Mesenchymal stem cell (in vitro differentiated cells and primary cell): ENCODE results near the gene PAX5.

Experiments used
- DNase-seq: peaks from one replicate; pipeline ENCODE4 v3.0.0-alpha.2; 2013
- H2AFZ ChIP-seq: one replicate; pipeline ENCODE4 v1.6.1; 2013; ENCODE audit warnings: low read depth, mild to moderate bottlenecking, control low read depth, inconsistent platforms, low read length, moderate library complexity
- H2AK5ac ChIP-seq: 2 replicates; pipeline ENCODE4 v1.6.1; 2013; ENCODE audit warnings: low read length, moderate library complexity, mild to moderate bottlenecking, inconsistent platforms; ENCODE audit not compliant: severe bottlenecking
- H2BK120ac ChIP-seq: one replicate; pipeline ENCODE4 v1.6.1; 2013; ENCODE audit warnings: low read depth, mild to moderate bottlenecking, inconsistent platforms, low read length, moderate library complexity
- H2BK12ac ChIP-seq, 2 experiments: one replicate each; pipeline ENCODE4 v1.6.1; 2013; ENCODE audit warnings: inconsistent platforms in 2 of 2, low read length in 2 of 2, mild to moderate bottlenecking in 2 of 2, moderate library complexity in 2 of 2, control low read depth in 1 of 2
- H2BK15ac ChIP-seq: one replicate; pipeline ENCODE4 v1.6.1; 2013; ENCODE audit warnings: mild to moderate bottlenecking, low read depth, inconsistent platforms; ENCODE audit not compliant: poor library complexity, severe bottlenecking
- H2BK5ac ChIP-seq: 2 replicates; pipeline ENCODE4 v1.6.1; 2013; ENCODE audit warnings: low read depth, mild to moderate bottlenecking, low read length, control low read depth, inconsistent platforms; ENCODE audit not compliant: poor library complexity, severe bottlenecking
- H3K14ac ChIP-seq, 2 experiments: one replicate each; pipeline ENCODE4 v1.6.1; 2013; ENCODE audit warnings: inconsistent platforms in 2 of 2, low read length in 2 of 2, control low read depth in 1 of 2, mild to moderate bottlenecking in 1 of 2, moderate library complexity in 1 of 2
- H3K18ac ChIP-seq, 2 experiments: one replicate each; pipeline ENCODE4 v1.6.1; 2013; ENCODE audit warnings: inconsistent platforms in 2 of 2, low read length in 2 of 2, control low read depth in 1 of 2, low read depth in 1 of 2, mild to moderate bottlenecking in 1 of 2
- H3K23ac ChIP-seq, 2 experiments: one replicate each; pipeline ENCODE4 v1.6.1; 2013; ENCODE audit warnings: inconsistent platforms in 2 of 2, low read length in 2 of 2, mild to moderate bottlenecking in 2 of 2, moderate library complexity in 2 of 2, control low read depth in 1 of 2
- H3K27ac ChIP-seq: 2 replicates; pipeline ENCODE4 v1.5.1; 2013; ENCODE audit warnings: mild to moderate bottlenecking, moderate library complexity, low read length, control low read depth, inconsistent platforms; ENCODE audit not compliant: poor library complexity, severe bottlenecking
- H3K27me3 ChIP-seq, 2 experiments: 2 replicates each; pipeline versions ENCODE4 v1.6.1 to v1.7.0; 2013; ENCODE audit warnings: low read length in 2 of 2, mild to moderate bottlenecking in 2 of 2, moderate library complexity in 2 of 2, control low read depth in 1 of 2, inconsistent platforms in 1 of 2; ENCODE audit not compliant: control insufficient read depth in 1 of 2, insufficient read depth in 1 of 2
- H3K36me3 ChIP-seq, 2 experiments: 2 replicates each; pipeline versions ENCODE4 v1.6.1 to v1.7.0; 2013; ENCODE audit warnings: low read length in 2 of 2, control low read depth in 1 of 2, inconsistent platforms in 1 of 2, low read depth in 1 of 2, mild to moderate bottlenecking in 1 of 2; ENCODE audit not compliant: insufficient read depth in 2 of 2, control insufficient read depth in 1 of 2
- H3K4ac ChIP-seq, 2 experiments: one replicate each; pipeline ENCODE4 v1.6.1; 2013; ENCODE audit warnings: inconsistent platforms in 2 of 2, low read length in 2 of 2, mild to moderate bottlenecking in 2 of 2, moderate library complexity in 2 of 2, control low read depth in 1 of 2, low read depth in 1 of 2
- H3K4me1 ChIP-seq: 2 replicates; pipeline ENCODE4 v1.6.1; 2013; ENCODE audit warnings: low read depth, low read length, control low read depth; ENCODE audit not compliant: control insufficient read depth, insufficient read depth
- H3K4me2 ChIP-seq: 2 replicates; pipeline ENCODE4 v1.6.1; 2013; ENCODE audit warnings: low read length, mild to moderate bottlenecking, inconsistent platforms; ENCODE audit not compliant: poor library complexity, severe bottlenecking
- H3K4me3 ChIP-seq, 2 experiments: 2 replicates each; pipeline versions ENCODE4 v1.5.1 to v1.7.0; 2013; ENCODE audit warnings: low read length in 2 of 2, mild to moderate bottlenecking in 2 of 2, control low read depth in 1 of 2, low read depth in 1 of 2; ENCODE audit not compliant: insufficient read depth in 1 of 2
- H3K79me1 ChIP-seq: replicated peaks from 2 replicates; pipeline ENCODE4 v1.6.1; 2013; ENCODE audit warnings: mild to moderate bottlenecking, control low read depth, low read length, inconsistent platforms; ENCODE audit not compliant: poor library complexity, severe bottlenecking
- H3K9ac ChIP-seq: 2 replicates; pipeline ENCODE4 v1.7.0; 2013; ENCODE audit warnings: mild to moderate bottlenecking, low read length, moderate library complexity
- H3K9me3 ChIP-seq: 2 replicates; pipeline ENCODE4 v1.7.0; 2013; ENCODE audit warnings: mild to moderate bottlenecking, low read length; ENCODE audit not compliant: control insufficient read depth
- H4K8ac ChIP-seq: one replicate; pipeline ENCODE4 v1.6.1; 2013; ENCODE audit warnings: inconsistent platforms, mild to moderate bottlenecking, low read length, moderate library complexity
- H4K91ac ChIP-seq: one replicate; pipeline ENCODE4 v1.6.1; 2013; ENCODE audit warnings: mild to moderate bottlenecking, low read length, inconsistent platforms
- WGBS: methylation state at CpG from one replicate; pipeline ENCODE4 v1.1.7; 2013; ENCODE audit warnings: mixed read lengths; 5-methylcytosine and 5-hydroxymethylcytosine counted together

PAX5 gene

DNA sequence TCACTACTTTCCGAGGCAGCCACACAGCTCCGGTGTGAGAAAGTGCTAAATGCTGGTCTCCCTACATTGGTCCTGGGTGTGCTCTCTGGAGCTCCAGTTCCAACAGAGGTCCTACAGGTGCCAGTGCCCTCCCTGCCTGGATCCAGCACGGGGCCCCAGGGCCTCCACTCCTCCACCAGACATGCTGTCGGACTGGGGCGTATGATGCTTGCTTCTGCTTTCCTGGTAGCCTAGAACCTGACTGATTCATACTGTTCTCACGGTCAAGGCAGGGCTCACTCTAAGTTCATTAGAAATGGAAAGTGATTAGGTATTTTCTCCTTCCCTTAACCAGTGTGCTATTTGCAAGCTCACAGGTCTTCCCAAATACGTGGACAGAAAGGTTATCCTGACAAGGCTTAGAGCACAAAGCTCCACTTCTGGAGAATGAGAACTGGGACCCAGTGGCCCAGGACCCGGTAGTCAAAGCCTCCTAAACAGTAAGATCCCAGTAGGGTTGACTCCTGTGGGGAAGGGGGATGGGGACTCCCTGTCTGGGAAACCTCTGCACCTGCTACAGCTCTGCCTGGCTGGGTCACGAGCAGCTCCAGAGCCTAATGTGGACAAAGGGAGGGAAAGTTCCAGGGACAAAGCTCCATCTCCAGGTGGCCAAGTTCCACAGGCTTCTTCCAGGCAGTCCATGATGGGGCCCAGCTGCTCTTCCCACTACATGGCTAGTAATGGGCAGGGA, 98.1 kb downstream of the PAX5 start:
- H3K36me3 ChIP-seq = no peaks in the 10 kb centered on the region
- H3K14ac ChIP-seq = no peak overlapping the region
- no peak overlapping the region for H3K23ac ChIP-seq
- DNase-seq = no peak
- H3K27ac ChIP-seq = no peak overlapping the region
- no peak overlapping the region for H4K91ac ChIP-seq
- peaks cover 5% of the 10 kb centered on the region for H3K9me3 ChIP-seq
- H2BK15ac ChIP-seq = no peak overlapping the region
- H3K4me1 ChIP-seq = peaks cover 3% of the 10 kb centered on the region
- no peak overlapping the region for H4K8ac ChIP-seq
- H3K18ac ChIP-seq = no peak overlapping the region
- H3K9ac ChIP-seq = no peak overlapping the region
- H3K4me3 ChIP-seq = no peak overlapping the region
- no peaks in the 10 kb centered on the region for H3K79me1 ChIP-seq
- no peak overlapping the region for H2AK5ac ChIP-seq
- 77% methylated on average over 9 of the region's 9 CpGs for WGBS
- no peak overlapping the region for H2BK12ac ChIP-seq
- H2BK5ac ChIP-seq = no peak overlapping the region
- H2AFZ ChIP-seq = no peak overlapping the region
- no peak overlapping the region for H2BK120ac ChIP-seq
- H3K4me2 ChIP-seq = no peak overlapping the region
- peaks cover 56 to 93% of the 10 kb centered on the region in 2 experiments for H3K27me3 ChIP-seq
- no peak overlapping the region for H3K4ac ChIP-seq

DNA sequence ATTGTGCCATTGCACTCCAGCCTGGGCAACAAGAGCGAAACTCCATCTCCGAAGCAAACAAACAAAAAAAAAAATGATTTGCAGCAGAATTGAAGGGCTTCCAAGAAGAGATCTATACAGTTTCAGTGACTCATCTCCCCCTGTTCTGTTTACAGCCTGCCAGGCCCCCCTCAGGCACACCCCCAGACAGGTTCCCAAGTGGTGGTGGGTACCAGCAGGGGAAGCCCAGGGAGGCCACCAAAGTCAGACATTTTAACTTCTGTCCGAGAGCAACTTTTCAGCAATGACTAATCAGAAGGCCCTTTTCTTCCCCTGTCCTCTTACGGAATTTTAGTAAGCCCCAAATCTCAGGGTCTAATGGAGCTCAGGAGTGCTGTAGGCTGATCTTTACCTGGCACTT, 98.7 kb downstream of the PAX5 start:
- Histone ChIP-seq H3K27ac (no peak overlapping the region), H3K23ac (no peak overlapping the region), H4K8ac (no peak overlapping the region), H2BK12ac (no peak overlapping the region), H2AFZ (no peak overlapping the region), H3K27me3 (peaks cover 56 to 93% of the 10 kb centered on the region in 2 experiments), H3K4ac (no peak overlapping the region), H3K18ac (no peak overlapping the region), H3K4me1 (peaks cover 3% of the 10 kb centered on the region), H3K79me1 (no peaks in the 10 kb centered on the region), H3K9ac (no peak overlapping the region), H2BK120ac (no peak overlapping the region), H3K4me2 (no peak overlapping the region), H3K4me3 (no peak overlapping the region), H2AK5ac (no peak overlapping the region), H3K36me3 (no peaks in the 10 kb centered on the region), H3K9me3 (peaks cover 5% of the 10 kb centered on the region), H2BK5ac (no peak overlapping the region), H4K91ac (no peak overlapping the region), H3K14ac (no peak overlapping the region), H2BK15ac (no peak overlapping the region)
- no peak for DNase-seq
- WGBS = 95% methylated on average over 4 of the region's 4 CpGs

DNA sequence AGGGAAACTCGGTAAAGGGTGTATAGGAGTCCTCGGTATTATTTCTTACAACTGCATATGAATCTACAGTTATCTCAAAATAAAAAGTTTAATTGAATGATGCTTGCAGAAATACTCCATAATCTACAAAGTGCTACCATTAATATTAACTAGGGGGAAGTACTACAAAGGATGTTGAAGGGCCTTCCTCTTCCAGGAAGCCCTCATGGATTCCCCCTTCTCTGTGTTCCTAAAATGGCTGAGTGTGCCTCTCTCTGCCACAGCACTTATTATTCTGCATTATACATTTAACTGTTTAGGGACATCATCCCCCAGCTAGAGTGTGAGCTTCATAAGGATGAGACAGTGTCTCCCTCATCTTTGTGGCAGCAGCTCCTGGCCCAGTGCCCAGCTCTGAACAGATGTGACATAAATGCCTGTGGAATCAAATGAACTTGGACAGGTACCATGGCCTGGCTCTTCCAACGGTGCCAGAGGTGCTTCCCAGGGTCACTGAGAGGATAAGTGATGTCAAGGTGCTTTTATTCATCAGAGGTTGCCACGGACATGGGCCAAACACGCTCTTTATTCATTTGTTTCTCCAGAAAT, 99.5 kb downstream of the PAX5 start:
- no peak overlapping the region for H3K4ac ChIP-seq
- H3K18ac ChIP-seq = no peak overlapping the region
- peaks cover 5% of the 10 kb centered on the region for H3K9me3 ChIP-seq
- H4K8ac ChIP-seq = no peak overlapping the region
- H4K91ac ChIP-seq = no peak overlapping the region
- 72% methylated on average over 3 of the region's 5 CpGs for WGBS
- peaks cover 51 to 93% of the 10 kb centered on the region in 2 experiments for H3K27me3 ChIP-seq
- no peaks in the 10 kb centered on the region for H3K79me1 ChIP-seq
- H3K27ac ChIP-seq = no peak overlapping the region
- H3K23ac ChIP-seq = no peak overlapping the region
- no peak overlapping the region for H2BK12ac ChIP-seq
- H3K4me3 ChIP-seq = no peak overlapping the region
- H2AK5ac ChIP-seq = no peak overlapping the region
- peaks cover 3% of the 10 kb centered on the region for H3K4me1 ChIP-seq
- no peak overlapping the region for H2AFZ ChIP-seq
- H3K36me3 ChIP-seq = no peaks in the 10 kb centered on the region
- H3K14ac ChIP-seq = no peak overlapping the region
- no peak overlapping the region for H2BK15ac ChIP-seq
- H3K9ac ChIP-seq = no peak overlapping the region
- no peak overlapping the region for H3K4me2 ChIP-seq
- no peak overlapping the region for H2BK120ac ChIP-seq
- DNase-seq = no peak
- H2BK5ac ChIP-seq = no peak overlapping the region

DNA sequence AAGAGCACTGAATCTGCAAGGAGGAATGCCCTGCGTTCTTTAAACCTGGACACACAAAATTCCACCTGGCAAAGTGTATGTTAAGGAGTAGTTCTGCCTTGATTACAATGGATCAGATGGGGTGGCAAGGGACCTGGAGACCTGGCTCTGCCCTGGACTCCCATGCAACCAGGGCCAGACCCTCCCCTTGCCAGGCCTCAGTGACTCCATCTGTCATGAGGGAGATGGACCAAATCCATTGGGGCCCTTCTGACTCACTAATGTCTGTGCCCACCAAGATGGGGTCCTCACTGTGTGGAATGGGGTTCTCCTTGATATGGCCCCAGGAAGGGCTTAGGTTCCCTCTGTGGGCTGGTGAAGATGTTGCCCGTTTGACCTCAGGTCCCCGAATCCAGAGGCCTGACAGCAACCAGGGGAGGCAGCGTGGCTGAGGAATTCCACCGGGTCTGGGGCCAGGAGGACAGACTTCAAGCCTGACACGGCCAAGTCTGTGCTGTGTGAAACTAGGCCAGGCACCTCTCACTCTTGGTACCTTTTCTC, 100.3 kb downstream of the PAX5 start:
- no peak overlapping the region for H3K27ac ChIP-seq
- H4K8ac ChIP-seq = no peak overlapping the region
- no peaks in the 10 kb centered on the region for H3K36me3 ChIP-seq
- no peak overlapping the region for H2AFZ ChIP-seq
- H3K4me2 ChIP-seq = no peak overlapping the region
- no peak overlapping the region for H2BK12ac ChIP-seq
- H3K9me3 ChIP-seq = peaks cover 5% of the 10 kb centered on the region
- H3K18ac ChIP-seq = no peak overlapping the region
- no peak overlapping the region for H3K9ac ChIP-seq
- peaks cover 49 to 89% of the 10 kb centered on the region in 2 experiments for H3K27me3 ChIP-seq
- DNase-seq = no peak
- no peak overlapping the region for H2BK15ac ChIP-seq
- no peaks in the 10 kb centered on the region for H3K79me1 ChIP-seq
- H2BK120ac ChIP-seq = no peak overlapping the region
- H4K91ac ChIP-seq = no peak overlapping the region
- H3K4me3 ChIP-seq = no peak overlapping the region
- H3K4me1 ChIP-seq = peaks cover 3% of the 10 kb centered on the region
- no peak overlapping the region for H2BK5ac ChIP-seq
- no peak overlapping the region for H2AK5ac ChIP-seq
- WGBS = 78% methylated on average over 6 of the region's 6 CpGs
- no peak overlapping the region for H3K14ac ChIP-seq
- H3K4ac ChIP-seq = no peak overlapping the region
- no peak overlapping the region for H3K23ac ChIP-seq
